Rectal smooth muscle tissue (tissue), 1 donor: Measurements from ENCODE around the gene ATP6AP1.
"Not testable (repeated sequence)": the region's sequence is repeated elsewhere in the genome, so short reads cannot be mapped to it uniquely, and the experiment has no call there.

Experiments used
- H3K27ac ChIP-seq: one replicate; pipeline ENCODE4 v1.7.0; 2013; ENCODE audit warnings: low read depth, low read length, inconsistent platforms
- H3K27me3 ChIP-seq: one replicate; pipeline ENCODE4 v1.7.0; 2013; ENCODE audit warnings: low read length; ENCODE audit not compliant: control insufficient read depth, insufficient read depth
- H3K36me3 ChIP-seq: one replicate; pipeline ENCODE4 v1.7.0; 2013; ENCODE audit warnings: low read length; ENCODE audit not compliant: control insufficient read depth, insufficient read depth
- H3K4me1 ChIP-seq: one replicate; pipeline ENCODE4 v1.7.0; 2013; ENCODE audit warnings: low read length; ENCODE audit not compliant: control insufficient read depth, insufficient read depth
- H3K4me3 ChIP-seq: one replicate; pipeline ENCODE4 v1.7.0; 2013; ENCODE audit warnings: low read length
- H3K9ac ChIP-seq: one replicate; pipeline ENCODE4 v1.7.0; 2013; ENCODE audit warnings: low read length

ATP6AP1 gene

DNA sequence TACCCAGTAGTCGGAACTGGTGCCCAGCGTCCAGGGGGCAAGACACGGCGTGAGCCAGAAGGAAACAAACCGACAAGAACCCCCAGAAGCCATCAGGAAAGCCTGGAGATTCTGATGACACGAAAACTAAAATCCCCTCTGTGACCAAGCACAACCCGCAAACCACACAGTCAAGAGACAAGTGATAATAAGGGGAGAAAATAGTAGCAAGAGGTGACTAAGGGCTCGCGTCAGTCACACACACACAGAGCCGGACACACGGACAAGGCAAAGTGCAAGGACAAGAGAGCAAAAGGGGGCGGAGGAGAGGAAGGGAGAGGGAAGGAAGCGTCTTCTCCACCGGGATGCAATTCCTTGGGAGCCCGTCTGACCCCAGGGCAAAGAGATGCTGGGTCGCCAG lies 39.8 kb upstream of the ATP6AP1 start:
- not testable (repeated sequence) for H3K9ac ChIP-seq, H3K4me1 ChIP-seq, H3K36me3 ChIP-seq, H3K4me3 ChIP-seq, H3K27ac ChIP-seq, H3K27me3 ChIP-seq

DNA sequence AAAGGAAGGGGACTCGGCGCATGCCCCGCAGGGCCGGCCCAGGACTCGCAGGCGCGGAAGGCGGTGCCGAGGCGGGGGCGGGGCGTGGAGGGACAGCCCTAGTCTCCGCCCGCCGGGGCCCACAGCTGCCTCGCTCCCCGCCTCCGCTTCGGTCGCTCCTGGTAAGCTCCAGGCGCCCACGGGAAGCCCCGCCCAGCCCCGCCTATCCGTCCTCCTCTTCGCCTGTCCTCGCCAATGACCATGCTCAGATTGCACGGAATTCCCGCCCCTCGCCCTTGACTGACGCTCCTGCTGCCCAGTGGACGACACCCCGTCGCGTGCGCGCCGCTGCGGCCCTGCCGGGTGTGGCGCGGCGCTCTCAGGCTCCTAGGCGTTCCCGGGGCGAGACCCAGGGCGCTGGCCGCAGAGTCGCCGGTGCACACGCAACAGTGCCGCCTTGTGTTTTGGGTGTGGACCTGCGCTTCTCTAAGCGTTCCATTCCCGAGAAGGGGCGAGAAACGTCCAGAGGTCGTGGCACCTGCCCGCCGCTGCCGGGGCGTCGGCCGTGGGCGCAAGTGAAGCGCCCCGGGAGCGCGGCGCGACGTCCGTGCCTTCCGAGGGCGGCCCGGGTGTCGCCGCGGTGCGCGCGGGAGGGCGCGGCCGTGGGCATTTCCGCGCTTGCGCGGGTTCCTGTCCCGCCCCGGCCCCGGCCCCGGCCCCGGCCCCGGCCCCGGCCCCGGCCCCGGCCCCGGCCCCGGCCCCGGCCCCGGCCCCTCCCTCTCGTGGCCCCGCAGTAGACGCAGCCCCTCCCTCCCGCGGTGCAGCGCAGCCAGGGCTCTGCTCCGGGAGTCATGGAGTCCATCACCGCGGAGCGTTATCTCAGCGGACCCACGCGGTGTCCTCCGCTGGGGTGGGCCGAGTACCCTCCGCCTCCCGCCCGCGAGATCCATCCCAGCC lies 38.4 kb upstream of the ATP6AP1 start:
- not testable (repeated sequence) for H3K4me1 ChIP-seq, H3K36me3 ChIP-seq, H3K27me3 ChIP-seq, H3K4me3 ChIP-seq, H3K9ac ChIP-seq, H3K27ac ChIP-seq

DNA sequence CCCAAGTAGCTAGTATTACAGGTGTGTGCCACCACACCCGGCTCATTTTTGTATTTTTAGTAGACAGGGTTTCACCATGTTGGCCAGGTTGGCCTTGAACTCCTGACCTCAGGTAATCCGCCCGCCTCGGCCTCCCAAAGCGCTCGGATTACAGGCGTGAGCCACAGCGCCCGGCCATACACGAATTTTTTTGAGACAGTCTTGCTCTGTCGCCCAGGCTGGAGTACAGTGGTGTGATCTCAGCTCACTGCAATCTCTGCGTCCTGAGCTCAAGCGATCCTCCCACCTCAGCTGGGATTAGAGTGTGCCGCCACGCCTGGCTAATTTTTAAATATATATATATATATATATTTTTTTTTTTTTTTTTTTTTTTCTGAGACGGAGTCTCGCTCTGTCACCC lies 32.1 kb upstream of the ATP6AP1 start:
- H3K4me1 ChIP-seq, H3K27me3 ChIP-seq, H3K9ac ChIP-seq, H3K27ac ChIP-seq, H3K4me3 ChIP-seq: not testable (repeated sequence)
- peaks cover 12% of the 10 kb centered on the region for H3K36me3 ChIP-seq

DNA sequence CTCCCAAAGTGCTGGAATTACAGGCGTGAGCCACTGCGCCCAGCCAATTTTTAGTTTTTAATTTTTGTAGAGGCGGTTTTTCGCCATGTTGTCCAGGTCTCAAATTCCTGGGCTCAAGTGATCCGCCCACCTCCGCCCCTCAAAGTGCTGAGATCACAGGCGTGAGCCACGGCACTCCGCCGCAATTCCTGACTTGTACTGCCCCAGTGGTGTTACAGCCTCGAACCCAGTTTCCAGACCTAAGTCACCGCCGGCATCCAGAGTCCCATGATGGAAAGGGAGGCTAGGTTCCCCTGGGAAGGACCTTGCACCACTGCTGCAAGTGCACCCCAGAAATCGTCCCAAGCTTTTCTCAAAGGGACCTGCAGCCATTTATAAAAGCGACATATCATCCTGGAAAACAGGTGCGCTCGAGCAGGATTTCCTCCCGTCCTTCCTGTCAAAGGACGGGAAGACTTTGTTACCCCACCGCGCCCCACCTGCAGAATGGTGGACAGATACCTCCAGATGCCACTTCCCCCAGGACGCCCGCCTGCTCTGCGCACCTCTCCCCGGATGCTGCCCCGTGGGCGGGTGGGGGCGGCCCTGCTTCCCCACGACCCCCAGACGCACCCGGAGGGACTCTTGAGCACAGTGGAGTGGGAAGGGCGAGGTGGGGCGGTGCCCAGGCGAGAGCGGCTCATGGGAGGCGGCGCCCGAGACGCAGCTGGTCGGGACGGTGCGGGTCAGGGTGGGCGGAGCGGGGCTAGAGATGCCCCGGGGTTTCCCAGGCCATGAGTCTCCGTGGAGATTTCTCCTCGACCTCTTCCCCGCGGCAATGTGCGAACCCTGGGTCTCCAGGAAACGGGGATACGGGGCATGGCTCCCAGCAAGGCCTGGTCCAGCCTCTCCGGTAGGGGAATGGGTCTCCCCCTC lies 31.2 kb upstream of the ATP6AP1 start:
- Histone ChIP-seq H3K27me3 (no peaks in the 10 kb centered on the region), H3K9ac (peak overlapping the region; percentile 40), H3K4me3 (peak overlapping the region; percentile 53), H3K36me3 (peaks cover 12% of the 10 kb centered on the region), H3K4me1 (peaks cover 4% of the 10 kb centered on the region), H3K27ac (peak overlapping the region; percentile 96)

DNA sequence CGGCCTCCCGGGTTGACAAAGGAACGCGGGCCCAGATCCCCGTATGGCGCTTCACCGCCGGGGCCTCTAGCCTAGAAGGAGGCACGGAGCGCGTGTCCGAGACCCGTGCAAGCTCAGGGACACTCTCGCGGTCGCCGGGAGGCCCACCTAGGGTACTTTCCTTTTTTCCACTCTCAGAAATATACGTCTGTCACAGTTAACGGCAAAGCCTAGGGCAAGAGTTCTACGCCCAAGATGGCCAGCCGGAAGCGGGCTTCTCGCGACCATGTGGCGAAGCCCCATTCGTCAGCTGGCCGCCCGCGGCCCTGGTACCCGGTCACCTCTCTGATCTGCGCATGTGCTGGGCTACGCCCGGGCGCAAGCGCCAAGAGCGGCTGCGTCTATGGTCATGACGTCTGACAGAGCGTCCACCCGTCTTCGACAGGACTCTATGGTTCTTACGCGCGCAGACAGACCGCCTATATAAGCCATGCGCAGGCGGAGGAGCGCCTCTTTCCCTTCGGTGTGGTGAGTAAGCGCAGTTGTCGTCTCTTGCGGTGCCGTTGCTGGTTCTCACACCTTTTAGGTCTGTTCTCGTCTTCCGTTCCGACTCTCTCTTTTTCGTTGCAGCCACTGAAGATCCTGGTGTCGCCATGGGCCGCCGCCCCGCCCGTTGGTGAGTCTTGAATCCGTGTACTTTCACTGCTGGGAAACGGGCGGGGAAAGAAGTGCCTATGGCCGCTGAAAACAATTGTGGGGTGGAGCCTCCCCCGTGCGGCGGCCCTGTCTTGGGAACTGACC lies 30.4 kb upstream of the ATP6AP1 start, which contains the start of gene RPL10:
Gene RPL10 (plus strand): TSS at position 490 of the 780 bp plus-strand sequence. CDS start 143 bp downstream, at position 633.
- Histone ChIP-seq H3K27ac (peak within 1 kb of the TSS; percentile 96), H3K4me3 (peak within 1 kb of the TSS; percentile 77)

DNA sequence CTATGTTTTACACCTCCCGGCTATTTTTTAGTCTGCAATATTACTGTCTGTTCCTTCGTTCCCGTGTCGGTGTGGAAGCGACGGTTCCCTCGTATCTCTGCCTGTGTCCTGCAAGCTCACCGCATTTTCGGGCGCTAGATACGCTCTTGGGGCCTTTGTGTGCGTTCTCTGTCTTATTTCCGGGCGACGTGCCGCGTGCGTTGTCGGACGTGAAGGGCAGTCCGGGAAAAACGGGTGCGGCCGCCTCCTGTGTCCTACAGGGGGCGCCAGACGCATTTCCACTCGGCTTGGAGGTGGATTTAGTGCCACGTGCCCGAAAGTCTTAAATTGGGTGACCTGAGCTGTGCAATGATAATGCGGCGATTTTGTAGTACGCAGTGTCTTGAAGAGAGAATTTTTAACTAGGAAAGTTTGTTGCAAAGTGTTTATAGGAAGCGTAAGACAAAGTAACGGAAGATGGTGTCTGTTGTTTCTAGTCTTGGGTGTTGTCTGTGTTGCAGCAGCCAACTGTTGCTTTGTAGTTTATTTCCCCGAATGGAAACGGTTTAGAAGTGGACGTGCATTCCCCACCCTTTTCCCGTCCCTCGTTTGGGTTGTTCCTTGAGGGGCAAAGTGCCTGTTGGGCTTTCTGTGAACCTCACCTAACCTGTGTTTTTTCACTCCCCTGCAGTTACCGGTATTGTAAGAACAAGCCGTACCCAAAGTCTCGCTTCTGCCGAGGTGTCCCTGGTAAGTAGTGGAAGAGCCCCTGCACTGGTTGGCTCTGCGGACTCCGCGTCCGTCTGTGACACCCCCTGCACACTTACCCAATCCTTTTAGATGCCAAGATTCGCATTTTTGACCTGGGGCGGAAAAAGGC lies 29.6 kb upstream of the ATP6AP1 start:
- no peaks in the 10 kb centered on the region for H3K27me3 ChIP-seq
- H3K27ac ChIP-seq: peak overlapping the region; percentile 96

More for the DNA sequence above, 30.4 kb upstream of the ATP6AP1 start, which contains the start of gene RPL10:
- peaks cover 12% of the 10 kb centered on the region for H3K36me3 ChIP-seq
- H3K27me3 ChIP-seq: no peaks in the 10 kb centered on the region
- H3K4me1 ChIP-seq: peaks cover 4% of the 10 kb centered on the region
- peak within 1 kb of the TSS; percentile 87 for H3K9ac ChIP-seq

DNA sequence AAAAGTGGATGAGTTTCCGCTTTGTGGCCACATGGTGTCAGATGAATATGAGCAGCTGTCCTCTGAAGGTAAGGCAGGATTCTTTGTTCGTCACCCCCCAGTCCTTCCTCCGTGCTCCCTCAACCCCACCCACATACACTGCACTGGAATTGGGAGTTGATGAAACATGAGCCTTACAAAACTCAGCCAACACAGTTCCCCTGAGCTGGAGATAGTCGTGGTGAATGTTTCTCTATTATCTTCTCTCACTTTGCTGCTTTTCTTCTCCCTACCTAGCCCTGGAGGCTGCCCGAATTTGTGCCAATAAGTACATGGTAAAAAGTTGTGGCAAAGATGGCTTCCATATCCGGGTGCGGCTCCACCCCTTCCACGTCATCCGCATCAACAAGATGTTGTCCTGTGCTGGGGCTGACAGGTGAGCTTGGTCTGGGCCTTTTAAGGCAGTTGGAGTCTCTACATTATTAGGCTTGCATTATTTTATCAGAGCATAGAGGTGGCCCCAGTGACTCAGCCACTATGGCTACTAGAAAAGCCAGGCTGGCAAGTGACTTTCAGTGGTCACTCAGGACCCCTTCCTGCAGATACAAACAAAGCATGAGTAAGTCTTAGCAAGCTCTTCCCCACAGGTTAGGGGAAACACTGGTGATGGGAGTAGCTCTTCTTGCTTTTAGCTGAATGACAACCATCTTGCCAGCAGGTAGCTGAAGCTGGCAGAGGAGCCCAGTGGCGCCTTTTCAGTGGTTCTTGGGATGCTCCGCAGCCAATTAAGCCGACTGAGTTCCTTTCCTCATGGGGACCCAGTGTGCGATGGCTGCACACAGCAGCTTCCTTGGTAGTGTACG lies 28.7 kb upstream of the ATP6AP1 start:
- peak overlapping the region; percentile 5 for H3K9ac ChIP-seq
- H3K4me1 ChIP-seq: peaks cover 4% of the 10 kb centered on the region
- H3K36me3 ChIP-seq: peaks cover 12% of the 10 kb centered on the region
- H3K27ac ChIP-seq: peak overlapping the region; percentile 33
- H3K4me3 ChIP-seq: peak overlapping the region; percentile 77
- H3K27me3 ChIP-seq: no peaks in the 10 kb centered on the region

More for the DNA sequence above, 29.6 kb upstream of the ATP6AP1 start:
- Histone ChIP-seq H3K4me3 (peak overlapping the region; percentile 77), H3K36me3 (peaks cover 12% of the 10 kb centered on the region), H3K9ac (peak overlapping the region; percentile 87), H3K4me1 (peaks cover 4% of the 10 kb centered on the region)

DNA sequence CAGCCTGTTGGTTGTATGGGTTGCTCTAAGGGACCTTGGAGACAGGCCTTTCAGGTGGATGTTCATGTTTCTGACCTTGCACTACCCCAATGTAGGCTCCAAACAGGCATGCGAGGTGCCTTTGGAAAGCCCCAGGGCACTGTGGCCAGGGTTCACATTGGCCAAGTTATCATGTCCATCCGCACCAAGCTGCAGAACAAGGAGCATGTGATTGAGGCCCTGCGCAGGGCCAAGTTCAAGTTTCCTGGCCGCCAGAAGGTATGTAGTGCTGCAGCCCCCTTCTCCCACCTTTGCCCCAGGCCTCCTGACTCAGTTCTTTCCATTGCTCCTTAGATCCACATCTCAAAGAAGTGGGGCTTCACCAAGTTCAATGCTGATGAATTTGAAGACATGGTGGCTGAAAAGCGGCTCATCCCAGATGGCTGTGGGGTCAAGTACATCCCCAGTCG lies 28.1 kb upstream of the ATP6AP1 start:
- H3K4me1 ChIP-seq, H3K27ac ChIP-seq, H3K9ac ChIP-seq, H3K27me3 ChIP-seq, H3K4me3 ChIP-seq: not testable (repeated sequence)
- peaks cover 12% of the 10 kb centered on the region for H3K36me3 ChIP-seq

DNA sequence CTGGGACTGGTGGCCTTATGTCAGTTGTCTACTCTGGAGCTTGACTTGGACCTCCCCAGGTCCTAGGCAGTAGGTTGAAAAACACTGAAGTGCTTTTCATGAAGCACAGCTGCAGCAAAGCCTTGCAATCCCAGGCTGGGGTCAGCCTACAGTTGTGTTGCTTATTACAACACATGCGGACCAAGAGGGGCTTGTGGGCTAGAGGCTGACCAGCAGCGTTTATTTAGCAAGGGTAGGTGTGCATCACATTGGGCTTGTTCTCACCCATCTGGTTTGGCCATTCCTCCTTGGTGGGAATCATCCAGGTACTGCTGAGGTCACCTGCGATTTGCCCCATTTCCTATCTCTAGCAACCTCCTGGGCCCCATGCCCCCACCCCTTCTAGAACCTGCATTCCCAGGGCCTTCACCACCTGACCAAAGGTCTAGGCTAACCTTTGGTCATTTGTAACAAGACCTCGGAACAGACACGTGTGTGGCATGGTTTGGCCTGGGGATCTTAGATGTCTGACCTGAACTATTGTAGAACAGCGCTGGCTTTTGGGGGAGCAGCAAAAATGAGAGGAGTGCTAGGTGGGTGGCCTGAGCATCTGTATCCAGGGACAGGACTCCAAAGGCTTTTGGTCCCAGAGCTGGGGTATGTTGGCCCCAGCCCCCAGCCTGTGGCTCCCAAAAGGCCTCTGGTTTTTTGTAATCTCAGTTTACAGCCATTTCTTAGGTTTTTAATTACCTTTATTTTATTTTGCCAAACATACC lies 27.3 kb upstream of the ATP6AP1 start:
- H3K4me1 ChIP-seq: peaks cover 4% of the 10 kb centered on the region
- no peaks in the 10 kb centered on the region for H3K27me3 ChIP-seq
- no peak overlapping the region for H3K4me3 ChIP-seq
- H3K9ac ChIP-seq: no peak overlapping the region
- H3K36me3 ChIP-seq: peaks cover 12% of the 10 kb centered on the region
- H3K27ac ChIP-seq: no peak overlapping the region

DNA sequence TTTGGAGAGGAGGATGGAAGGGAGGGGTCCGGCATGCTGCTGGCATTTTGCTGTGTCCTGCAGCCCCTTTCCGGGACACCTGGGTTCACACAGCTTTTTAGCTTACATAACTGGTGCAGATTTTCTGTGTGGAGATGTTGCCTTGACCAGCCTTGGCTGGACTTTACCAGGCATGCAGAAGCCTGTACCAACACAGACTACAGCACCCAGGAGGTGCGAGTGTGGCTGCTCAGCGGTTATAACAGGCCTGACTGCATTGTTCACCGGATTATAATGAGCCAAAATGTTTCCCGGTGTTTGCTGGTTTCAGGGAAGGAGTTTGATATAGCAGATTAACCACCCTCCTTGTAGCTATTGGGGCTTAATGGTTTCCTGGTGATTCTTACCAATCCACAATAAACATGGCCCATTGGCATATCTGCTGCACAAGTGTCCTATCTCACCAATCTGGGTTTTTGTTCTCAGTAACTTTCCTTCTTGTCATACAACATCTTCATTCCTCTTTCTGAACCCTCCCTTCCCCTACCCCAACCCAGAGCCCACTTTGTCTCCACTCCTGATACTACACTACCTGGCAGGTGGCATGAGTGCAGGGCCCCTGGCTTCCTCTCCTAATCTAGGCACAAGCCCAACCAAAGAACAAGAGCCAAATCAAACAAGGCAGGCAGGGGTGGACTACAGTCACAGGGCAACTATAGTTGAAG lies 26.4 kb upstream of the ATP6AP1 start:
- no peak overlapping the region for H3K4me3 ChIP-seq
- H3K27ac ChIP-seq: no peak overlapping the region
- H3K9ac ChIP-seq: no peak overlapping the region
- H3K4me1 ChIP-seq: peaks cover 4% of the 10 kb centered on the region
- H3K27me3 ChIP-seq: no peaks in the 10 kb centered on the region
- peaks cover 12% of the 10 kb centered on the region for H3K36me3 ChIP-seq
